Activated naive CD8-positive, alpha-beta T cell (primary cell): ENCODE data around the gene TCF21.

ENCODE experiments used
- H3K27ac Mint-ChIP-seq: one replicate; pipeline ENCODE4 v1.8.0; 2021; ENCODE audit warnings: mixed read lengths
- H3K27me3 Mint-ChIP-seq: one replicate; pipeline ENCODE4 v1.8.0; 2021; ENCODE audit warnings: mixed read lengths
- H3K36me3 Mint-ChIP-seq: one replicate; pipeline ENCODE4 v1.8.0; 2021; ENCODE audit warnings: mixed read lengths
- H3K4me1 Mint-ChIP-seq: one replicate; pipeline ENCODE4 v1.8.0; 2021; ENCODE audit warnings: low read depth, mixed read lengths
- H3K4me3 Mint-ChIP-seq: one replicate; pipeline ENCODE4 v1.8.0; 2021; ENCODE audit warnings: mild to moderate bottlenecking, mixed read lengths
- H3K9me3 Mint-ChIP-seq: one replicate; pipeline ENCODE4 v1.8.0; 2021; ENCODE audit warnings: low read depth, mixed read lengths

The TCF21 gene

DNA sequence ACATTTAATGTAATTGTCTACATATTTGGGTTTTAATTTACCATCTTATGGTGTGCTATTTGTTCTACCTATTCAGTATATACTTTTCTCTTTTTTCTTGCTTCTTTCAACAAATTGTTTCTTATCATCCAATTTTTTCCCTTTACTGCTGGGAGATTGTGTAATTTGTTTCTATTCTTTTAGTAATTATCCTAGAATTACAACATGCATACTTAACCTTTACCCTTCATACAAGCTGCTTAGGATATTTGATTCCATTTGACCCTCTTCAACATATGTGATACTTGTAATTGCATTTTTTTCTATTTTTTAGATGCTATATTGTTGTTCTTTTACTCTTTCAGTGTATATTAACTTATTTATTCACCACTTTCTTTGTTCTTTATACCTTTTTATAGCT lies 49.0 kb downstream of the TCF21 start:
- Mint-ChIP-seq H3K9me3 (peaks cover 7% of the 10 kb centered on the region), H3K27ac (no peak overlapping the region), H3K4me1 (no peaks in the 10 kb centered on the region), H3K4me3 (no peak overlapping the region), H3K36me3 (peaks cover 7% of the 10 kb centered on the region), H3K27me3 (peaks cover 8% of the 10 kb centered on the region)

- Mint-ChIP-seq H3K9me3 (peaks cover 2% of the 10 kb centered on the region), H3K27ac (no peak overlapping the region), H3K36me3 (peaks cover 3% of the 10 kb centered on the region), H3K27me3 (peaks cover 4% of the 10 kb centered on the region), H3K4me1 (no peaks in the 10 kb centered on the region), H3K4me3 (no peak overlapping the region)
Observed at GRCh38 chr6:133938533-133938932, 49.6 kb downstream of the TCF21 start.

DNA sequence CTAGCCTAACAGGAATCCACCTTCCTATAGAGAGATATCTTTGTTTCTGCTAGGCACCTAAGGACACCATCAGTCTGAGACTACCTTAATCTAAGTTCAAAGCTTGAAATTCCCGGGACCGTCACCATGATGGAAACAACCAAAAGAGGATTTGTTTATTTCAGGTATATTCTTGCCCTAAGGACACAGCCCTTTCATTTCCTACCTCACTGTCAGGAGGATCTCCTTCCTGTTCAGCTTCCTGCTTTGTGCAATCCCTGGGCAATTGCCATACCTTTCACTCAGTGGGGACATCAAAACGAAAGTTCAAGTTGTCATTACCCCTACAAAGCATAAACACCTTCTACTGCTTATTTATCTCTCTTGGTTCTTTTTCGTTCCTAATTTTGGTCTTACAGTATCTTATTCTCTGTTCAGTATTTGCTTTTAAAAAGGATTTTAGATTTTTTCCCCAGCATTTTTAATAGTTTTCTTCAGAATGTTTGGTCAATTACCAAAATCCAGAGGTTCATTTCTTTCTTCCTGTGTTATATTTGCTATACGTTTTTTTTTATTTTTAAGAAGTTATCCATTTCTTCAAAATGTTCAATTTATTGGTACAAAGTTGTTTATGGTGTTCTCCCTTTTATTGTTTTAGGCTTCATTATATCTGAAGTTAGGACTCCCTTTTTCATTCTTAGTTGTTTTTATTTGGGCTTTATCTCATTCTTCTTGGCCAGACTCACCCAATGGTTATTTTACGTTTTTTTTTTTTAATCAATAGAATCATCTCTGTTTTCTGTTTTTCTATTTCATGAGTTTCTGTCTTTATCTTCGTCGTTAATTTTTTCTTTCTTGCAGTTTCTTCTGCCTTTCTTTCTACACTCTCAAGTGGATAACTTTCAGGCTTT lies 51.1 kb downstream of the TCF21 start:
- peaks cover 5% of the 10 kb centered on the region for H3K27me3 Mint-ChIP-seq
- no peaks in the 10 kb centered on the region for H3K9me3 Mint-ChIP-seq

More for the DNA sequence above, 51.1 kb downstream of the TCF21 start:
- Mint-ChIP-seq H3K4me3 (no peak overlapping the region), H3K27ac (no peak overlapping the region), H3K4me1 (no peaks in the 10 kb centered on the region), H3K36me3 (peaks cover 2% of the 10 kb centered on the region)
